ENCODE data around the gene TMEM92.

Gene TMEM92

DNA sequence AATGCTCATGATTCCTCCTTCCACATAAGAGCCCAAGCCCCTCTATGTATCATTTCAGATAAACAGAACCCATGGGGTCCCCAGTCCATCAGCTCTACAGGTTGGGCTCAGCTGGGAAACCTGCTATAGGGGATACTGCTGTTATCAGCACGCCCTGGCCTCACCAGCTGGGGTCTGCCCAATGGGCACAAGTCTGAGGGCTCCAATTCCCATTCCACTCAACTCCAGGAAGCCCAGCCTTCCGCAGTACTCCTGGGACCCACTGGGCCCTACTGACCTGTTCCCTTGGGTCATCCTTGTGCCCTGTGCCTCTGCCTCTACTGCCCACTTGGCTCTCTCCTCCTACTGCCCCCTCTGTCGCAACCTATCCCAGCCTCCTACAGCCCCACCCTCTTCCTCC lies 55.5 kb downstream of the TMEM92 start:
- no peak for DNase-seq

DNA sequence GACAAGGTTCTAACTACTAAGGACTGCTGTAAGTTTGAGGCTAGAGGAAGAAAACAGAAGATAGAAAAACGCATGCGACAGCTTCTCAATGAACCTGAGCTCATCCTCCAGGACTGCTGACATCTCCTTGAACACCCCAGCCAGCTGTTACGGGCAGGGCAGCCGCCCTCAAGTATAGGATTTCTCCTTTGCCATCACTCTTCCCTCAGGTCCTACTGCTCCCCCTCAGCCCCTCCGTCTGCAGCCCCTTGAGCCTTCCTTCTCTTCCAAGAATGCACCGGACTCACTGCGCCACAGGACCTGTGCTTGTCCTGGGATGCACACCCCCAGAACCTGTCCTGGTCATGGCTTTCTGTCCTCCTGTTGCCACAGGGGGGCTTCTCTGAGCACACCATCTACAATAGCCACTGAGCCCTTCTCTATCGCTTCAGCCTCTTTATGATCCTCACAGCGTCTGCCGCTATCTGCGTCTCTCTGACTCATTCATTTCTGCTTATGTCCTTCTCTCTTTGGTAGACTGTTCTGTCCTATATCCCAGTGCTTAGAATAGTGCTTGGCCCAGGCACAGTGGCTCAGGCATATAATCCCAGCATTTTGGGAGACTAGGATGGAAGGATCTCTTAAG lies 56.0 kb downstream of the TMEM92 start:
- no peak for DNase-seq
